Skin of body (tissue), 2 donors: Measurements from ENCODE around the gene OSGEPL1. TPM values are rescaled to one million over a fixed set of nuclear protein-coding genes. Genes with fewer than 3 reads are reported as not detected.
"Not testable (repeated sequence)": the region's sequence is repeated elsewhere in the genome, so short reads cannot be mapped to it uniquely, and the experiment has no call there.

ENCODE experiments used
- DNase-seq: peaks from one replicate; lab custom pipeline; 2025; lab: John Stamatoyannopoulos, UW
- total RNA-seq: library from RNA; depleted of rRNA; stranded (reverse); fragments of >200 nt; gene quantifications from one replicate; pipeline ENCODE4 v1.2.3, GENCODE V29; 2014

OSGEPL1 gene
- 10.8 TPM for total RNA-seq

DNA sequence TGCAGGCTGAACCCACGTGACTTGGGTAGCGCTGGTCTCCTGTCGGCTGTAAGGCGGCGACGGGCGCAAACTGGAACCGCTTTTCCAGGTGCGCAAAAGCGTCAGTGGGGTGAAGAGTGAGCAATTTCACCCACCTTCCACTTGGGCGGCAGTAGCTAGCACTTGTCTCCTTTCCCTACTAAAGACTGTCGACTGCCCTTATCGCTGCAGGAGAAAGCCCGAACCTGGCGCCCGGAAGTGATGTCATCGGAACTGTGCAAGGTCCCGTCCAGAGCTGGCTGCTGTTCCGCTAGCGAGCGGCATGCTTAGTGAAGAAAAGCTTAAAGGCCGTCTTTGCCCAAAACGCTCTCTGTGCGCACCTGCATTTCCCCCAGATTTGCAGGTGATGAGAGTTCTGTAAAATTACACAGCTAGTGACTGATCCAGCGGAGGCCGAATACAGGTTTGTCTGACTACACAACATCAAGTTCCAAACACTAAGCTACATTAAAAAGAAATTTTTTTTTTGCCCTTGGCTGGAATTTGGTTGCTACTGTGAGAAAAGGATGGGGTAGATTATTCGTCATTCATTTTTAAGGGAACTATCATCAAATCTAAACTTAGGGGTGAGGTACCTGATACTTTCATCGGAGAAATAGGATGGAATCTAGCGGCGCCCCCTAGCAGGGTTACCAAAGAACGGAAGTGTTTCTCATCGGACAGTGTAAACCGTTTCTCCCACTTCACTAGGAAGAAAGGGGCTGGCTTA is at the start of gene OSGEPL1:
OSGEPL1 (minus strand) TSS at position 242 of the 748 bp plus-strand sequence. CDS start 1,152 bp downstream, outside the sequence.
- DNase-seq, result peak; percentile 90

GRCh38 chr2:189803431-189803830 is 40.8 kb upstream of the OSGEPL1 start:
- no peak for DNase-seq

DNA sequence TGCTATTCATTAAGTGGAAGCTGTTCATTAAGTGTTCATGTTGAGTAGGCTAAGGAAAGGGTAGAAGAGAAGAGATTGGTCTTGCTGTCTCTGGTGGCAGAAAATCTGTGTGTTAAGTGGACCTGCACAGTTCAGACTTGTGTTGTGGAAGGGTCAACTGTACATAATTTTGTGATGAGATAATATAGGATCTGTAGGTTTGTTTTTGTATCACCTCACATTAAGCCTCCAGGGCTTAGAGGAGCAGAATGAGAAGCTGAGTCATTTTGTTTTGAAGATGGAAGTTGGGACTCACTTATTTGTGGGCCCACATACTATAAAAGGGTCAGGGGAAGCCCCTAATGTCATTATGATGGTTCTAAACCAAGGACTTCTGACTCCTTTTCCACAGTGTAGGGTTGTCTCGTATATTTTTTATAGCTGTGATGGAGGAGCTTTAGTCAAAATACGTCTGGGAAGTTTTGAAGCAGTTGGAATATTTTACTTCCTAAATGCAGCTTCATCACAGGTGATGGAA is 39.9 kb upstream of the OSGEPL1 start:
- no peak for DNase-seq

GRCh38 chr2:189799531-189799930 is 36.9 kb upstream of the OSGEPL1 start:
- DNase-seq, result no peak

GRCh38 chr2:189799030-189799331 is 36.4 kb upstream of the OSGEPL1 start:
- no peak for DNase-seq

GRCh38 chr2:189798312-189799029 is 35.9 kb upstream of the OSGEPL1 start:
- no peak for DNase-seq

- no peak for DNase-seq
Measured at GRCh38 chr2:189797902-189798301, 35.3 kb upstream of the OSGEPL1 start.

GRCh38 chr2:189794310-189794709 is 31.7 kb upstream of the OSGEPL1 start:
- no peak for DNase-seq

- no peak for DNase-seq
Measured at GRCh38 chr2:189791338-189792042, 28.9 kb upstream of the OSGEPL1 start.

DNA sequence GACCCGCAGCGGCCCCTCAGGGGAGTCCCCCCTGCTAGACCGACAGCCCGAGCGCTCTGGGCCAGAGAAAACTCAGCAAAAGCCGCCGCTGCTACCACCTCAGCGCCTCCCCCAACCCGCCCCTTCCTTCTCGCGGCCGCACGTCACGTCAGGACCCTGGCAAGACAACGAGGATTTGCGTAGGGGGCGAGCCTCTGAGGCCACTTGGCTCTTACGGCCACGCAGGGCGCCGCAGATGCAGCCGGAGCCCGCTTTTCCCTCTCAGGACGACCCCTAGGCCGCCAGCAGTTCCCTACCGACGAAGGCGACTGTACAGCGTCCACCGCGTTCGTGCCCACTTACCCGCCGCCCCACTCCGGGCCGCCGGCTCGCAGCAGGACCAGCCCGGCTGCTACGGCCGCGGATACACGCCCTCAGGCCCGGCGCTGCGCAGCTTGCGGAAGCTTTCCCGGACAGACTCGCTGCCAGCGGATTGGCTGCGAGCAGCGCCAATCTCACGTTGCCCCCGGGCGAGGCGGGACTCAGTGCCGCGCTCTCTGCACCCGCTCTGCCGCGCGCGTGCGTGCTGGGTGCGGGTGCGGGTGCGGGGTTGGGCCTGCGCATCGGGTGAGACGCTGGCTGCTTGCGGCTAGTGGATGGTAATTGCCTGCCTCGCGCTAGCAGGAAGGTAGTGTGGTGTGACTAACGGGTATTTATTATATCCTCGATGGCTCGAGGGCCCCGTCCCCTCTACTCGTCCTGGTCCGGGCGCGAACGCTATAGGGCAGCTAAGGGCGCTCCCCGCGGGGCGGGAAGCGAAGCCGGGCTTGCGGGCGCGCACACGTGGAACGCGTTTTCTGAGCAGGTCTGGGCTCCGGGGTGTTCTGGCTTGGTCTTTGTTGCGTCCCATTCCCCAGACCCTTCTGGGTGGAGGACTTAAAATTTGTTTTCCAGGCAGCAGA is 21.6 kb upstream of the OSGEPL1 start, which contains the start of the genes ORMDL1 and PMS1:
ORMDL1 (minus strand) TSS at position 413 of the 941 bp plus-strand sequence. CDS start 1,744 bp downstream, outside the sequence.
PMS1 (plus strand) TSS at position 524 of the 941 bp plus-strand sequence. CDS start 7,360 bp downstream, outside the sequence.
- DNase-seq, result peak; percentile 96

DNA sequence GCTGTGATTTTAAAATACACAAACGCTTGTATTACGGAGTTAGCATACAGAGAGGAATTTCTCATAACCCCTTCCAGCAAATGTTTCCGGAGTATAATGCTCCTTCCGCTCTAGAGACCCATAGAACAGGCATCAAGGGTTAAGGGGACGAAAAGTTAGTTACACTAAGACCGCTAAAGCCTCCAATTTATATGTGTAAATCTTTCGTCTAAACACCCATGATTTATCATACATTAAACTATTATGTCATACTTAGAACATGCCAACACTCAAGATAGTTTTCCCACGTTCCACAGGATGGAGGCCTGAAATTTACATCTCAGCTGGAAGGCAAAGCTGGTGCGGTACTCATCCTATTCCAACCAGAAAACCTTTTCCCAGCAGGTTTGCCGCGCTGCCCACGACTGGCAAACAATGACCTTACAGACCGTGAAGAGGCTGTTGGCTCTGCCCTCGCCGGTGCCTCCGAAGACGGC is 20.9 kb upstream of the OSGEPL1 start:
- peak; percentile 75 for DNase-seq

DNA sequence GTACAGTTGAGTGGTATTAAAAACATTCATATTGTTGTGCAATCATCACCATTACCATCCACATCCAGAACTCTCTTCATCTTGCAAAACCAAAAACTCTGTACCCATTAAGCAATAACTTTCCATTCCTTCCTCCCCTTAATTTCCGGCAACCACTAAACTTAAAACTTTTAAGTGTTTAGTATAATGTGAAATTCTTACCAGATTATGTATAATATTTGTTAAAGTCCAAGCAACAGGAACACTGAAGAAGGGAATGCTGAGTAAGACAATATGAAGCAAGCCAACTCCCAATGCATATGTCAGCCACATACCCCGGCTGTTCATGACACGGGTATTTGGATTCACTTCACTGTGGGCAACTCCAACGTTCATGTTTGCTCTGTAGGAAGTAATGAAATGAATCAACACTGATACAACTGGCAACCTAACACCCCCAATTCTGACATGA is 19.7 kb upstream of the OSGEPL1 start:
- DNase-seq, result no peak

GRCh38 chr2:189772212-189772611 is 9.6 kb upstream of the OSGEPL1 start:
- no peak for DNase-seq

DNA sequence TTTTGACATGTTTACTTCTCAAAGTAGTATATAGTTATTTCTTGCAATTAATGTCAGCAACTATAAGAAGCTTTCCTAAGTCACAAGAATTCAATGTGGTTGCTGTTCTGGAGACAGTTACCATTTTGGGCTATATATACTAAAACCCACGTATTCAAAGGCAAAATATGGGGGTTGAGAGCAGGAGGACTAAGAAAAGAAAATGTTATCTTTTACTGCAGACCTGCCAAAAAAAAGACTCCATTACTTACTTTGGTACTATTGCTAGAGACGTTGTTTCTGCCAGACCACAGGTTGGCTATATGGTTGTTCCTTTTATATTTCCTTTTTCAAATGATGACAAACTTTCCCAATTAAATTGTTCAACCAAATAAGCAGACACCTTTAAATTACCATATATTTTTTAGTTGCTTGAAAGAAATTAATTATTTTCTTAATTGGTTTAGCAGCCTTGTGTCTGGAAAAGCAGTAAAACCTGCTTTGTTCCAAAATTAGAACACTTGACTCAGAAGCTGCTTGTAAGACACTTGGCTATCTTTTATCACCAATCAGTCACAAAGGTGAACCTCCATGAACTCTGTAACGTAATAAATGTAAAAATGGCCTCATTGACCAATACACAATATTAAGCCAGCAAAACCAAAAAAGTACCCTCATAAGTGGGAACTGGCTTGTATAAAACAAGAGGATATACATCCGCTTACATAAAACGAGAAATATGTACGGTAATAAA is 8.2 kb upstream of the OSGEPL1 start:
- DNase-seq, result no peak

GRCh38 chr2:189763908-189764661 is 1.5 kb upstream of the OSGEPL1 start:
- no peak for DNase-seq

DNA sequence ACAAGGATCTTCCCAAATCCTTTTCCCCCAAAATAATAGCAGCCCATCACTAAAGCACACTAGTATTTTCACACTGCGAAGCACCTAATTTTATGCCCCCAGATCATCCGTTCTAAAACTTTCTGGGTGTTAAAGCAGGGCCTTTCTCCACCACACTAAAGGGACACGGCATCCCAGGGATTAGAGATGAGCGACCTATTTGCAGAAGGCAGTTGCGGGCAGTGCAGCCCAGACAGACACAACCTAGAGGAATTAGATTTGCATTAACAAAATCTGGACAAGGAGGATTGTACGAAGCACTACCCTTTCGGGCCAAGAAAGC is 402 bp downstream of the OSGEPL1 start:
- no peak for DNase-seq

DNA sequence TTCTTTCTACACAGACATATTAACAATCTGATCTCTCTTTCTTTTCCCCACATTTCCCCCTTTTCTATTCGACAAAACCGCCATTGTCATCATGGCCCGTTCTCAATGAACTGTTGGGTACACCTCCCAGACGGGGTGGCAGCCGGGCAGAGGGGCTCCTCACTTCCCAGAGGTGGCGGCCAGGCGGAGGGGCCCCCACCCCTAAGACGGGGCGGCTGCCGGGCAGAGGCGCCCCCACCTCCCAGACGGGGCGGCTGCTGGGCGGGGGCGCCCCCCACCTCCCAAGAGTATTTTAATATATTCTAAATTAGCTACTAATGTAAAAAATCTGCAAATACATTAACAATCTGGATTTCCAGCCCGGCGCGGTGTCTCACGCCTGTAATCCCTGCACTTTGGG is 2.4 kb downstream of the OSGEPL1 start:
- DNase-seq, result not testable (repeated sequence)

DNA sequence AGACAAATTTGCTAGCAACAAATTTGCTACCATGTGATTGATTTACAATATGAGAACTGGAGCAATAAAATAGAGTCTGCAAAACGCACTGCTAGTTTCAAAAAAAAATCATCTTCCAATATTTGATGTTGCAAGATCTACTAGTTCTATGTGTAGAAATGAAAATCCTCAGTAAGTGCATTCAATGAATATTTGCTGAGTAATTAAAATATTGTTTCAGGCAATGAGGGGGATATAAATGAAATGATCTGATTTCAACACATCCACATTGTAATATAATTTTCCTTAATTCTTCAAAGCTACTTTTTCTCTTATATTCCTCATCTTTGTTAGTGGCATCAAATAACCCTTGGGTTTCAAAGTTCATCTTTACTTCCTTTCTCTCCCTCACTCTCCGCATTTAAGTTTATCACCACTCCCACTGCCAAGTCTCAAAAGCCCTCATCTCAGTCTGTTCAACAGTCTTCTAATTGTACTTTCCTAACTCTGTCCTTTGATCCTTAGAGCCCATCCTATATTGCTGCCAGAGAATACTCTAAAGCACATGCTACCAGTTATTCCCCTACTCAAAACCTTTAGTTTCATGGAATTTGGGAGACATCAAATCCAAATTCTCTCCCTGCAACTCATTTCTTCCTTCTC is 6.2 kb downstream of the OSGEPL1 start:
- no peak for DNase-seq
